ENCODE results near the gene PTPRJ.
"Not testable (repeated sequence)": the region's sequence is repeated elsewhere in the genome, so short reads cannot be mapped to it uniquely, and the experiment has no call there.

PTPRJ gene

GRCh38 chr11:47980088-47980906 lies at the start of gene PTPRJ:
Gene PTPRJ, plus strand, starts transcription at chr11:47980559. Its CDS starts 354 bp downstream, at chr11:47980913.
- peak; percentile 80 for DNase-seq (ENCODE audit: low spot score)

GRCh38 chr11:47932544-47932943 lies 47.8 kb upstream of the PTPRJ start:
- no peak for DNase-seq (ENCODE audit: low spot score)

- not testable (repeated sequence) for DNase-seq (ENCODE audit: low spot score)
Measured at GRCh38 chr11:47933797-47934196, 46.6 kb upstream of the PTPRJ start.

GRCh38 chr11:47938791-47939560 lies 41.4 kb upstream of the PTPRJ start:
- no peak for DNase-seq (ENCODE audit: low spot score)

DNA sequence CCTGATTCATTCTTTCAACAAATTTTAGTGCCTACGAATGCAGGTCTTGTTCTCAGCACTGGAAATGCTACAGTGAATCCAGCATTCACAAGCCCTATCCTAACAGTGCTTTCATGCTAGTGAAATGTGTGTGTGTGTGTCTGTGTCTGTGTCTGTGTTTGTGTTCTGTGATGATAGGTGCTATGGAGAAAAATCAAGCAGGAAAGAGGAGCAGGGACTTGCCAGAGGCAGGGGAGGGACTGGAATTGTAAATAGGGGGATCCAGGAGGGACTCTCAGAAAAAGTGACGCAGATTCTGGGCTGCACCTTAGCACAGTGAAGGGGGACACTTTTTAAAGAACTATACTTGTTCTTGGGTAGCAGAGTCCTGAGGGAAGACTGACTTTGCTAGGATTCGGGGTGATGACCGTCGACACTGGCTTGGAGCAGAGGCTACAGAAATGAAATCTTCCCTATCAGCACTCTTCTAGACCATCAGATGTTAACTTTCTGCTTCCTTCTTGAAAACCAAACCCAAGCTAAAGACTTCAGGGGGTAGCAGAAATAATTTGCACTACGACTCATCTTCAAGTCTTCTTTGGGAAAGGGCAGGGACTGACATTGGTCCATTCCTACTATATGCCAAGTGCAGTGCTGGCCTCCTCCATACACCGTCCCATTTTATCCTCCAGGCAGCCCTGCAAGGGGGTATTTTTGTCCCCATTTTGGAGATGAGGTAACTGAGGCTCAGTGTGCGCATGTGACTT lies 39.3 kb upstream of the PTPRJ start:
- no peak for DNase-seq (ENCODE audit: low spot score)

- peak; percentile 52 for DNase-seq (ENCODE audit: low spot score)
Measured at GRCh38 chr11:47941907-47942558, 38.3 kb upstream of the PTPRJ start.

DNA sequence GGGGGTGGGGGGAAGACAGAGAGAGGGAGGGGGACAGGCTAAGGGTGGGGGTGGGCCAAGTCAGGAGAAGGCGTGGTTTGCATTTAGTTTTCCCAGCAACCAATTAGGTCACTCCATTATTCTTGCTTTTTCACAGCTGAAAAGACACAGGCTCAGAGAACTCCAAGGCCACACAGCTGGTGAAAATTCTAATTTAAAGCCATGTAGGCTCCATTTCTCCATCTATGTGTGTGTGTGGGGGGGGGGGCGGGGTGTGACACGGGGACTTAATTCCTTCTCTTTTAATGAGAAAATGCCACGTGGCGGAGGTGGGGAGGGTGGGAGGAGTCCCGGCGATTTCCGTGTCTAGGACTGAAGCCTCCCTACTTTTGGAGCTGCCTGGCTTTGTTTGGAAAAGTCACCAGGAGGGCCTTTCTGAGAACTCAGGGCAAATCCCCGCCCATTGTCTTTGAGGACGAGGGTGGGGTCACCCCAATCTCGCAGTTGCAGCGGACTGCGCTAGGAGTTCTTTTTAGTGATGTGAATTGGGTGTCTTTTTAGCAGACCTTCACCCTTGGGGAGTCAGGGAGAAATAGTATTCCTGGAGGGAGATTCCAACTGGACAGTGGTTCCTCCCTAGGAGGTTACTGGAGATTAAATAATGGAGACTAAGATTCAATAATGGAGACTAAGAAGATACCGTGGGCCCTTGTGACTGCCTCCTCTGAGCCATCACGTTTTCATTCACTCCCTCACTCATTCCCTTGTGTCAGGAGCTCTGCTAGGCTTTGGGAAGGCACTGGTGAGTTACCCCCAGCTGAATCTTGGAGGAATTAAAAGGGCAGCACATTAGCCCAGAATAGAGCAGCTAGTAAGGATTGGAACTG lies 36.4 kb upstream of the PTPRJ start:
- no peak for DNase-seq (ENCODE audit: low spot score)

DNA sequence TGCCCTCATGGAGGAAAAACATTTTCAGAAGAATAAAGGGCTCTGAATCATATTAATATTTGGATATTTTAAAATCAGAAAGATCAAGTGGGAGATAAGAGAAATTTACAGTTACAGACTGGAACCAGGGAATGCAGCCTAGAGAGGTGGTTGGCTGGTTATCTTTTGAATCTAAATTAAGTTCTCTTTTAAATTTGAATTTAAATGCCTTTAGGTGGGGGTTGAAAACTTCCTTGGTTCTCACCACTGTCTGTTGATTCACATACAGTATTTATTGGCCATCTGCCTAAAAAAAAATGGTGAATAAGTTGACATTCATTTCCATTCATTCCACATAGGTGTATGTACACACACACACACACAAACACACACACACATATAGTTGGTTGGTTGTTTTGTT lies 35.7 kb upstream of the PTPRJ start:
- DNase-seq (ENCODE audit: low spot score): no peak

- DNase-seq (ENCODE audit: low spot score): no peak
Measured at GRCh38 chr11:47946682-47947559, 33.4 kb upstream of the PTPRJ start.

- no peak for DNase-seq (ENCODE audit: low spot score)
Measured at GRCh38 chr11:47948137-47948536, 32.2 kb upstream of the PTPRJ start.

DNA sequence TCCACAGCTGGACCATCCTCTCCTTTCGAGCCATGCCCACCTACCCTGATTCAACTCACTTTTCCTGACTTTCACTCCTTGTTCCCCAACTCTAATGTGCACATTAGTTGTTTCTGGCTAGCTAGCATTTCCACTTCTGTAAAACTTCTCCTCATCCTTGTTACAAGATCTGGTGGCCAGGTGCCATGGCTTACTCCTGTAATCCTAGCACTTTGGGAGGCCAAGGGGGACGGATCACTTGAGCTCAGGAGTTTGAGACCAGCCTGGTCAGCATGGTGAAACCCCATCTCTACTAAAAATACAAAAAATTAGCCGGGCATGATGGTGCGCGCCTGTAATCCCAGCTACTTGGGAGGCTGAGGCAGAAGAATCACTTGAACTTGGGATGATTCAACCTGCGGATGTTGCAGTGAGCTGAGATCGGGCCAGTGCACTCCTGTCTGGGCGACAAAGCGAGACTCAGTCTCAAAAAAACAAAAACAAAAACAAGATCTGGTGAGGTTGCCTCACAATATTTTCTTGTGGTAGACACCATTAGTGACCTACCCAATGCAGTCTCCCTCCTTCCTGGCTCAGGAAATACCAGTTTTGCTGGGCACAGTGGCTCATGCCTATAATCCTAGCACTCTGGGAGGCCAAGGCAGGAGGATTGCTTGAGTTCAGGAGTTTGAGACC lies 31.2 kb upstream of the PTPRJ start:
- DNase-seq (ENCODE audit: low spot score): not testable (repeated sequence)

DNA sequence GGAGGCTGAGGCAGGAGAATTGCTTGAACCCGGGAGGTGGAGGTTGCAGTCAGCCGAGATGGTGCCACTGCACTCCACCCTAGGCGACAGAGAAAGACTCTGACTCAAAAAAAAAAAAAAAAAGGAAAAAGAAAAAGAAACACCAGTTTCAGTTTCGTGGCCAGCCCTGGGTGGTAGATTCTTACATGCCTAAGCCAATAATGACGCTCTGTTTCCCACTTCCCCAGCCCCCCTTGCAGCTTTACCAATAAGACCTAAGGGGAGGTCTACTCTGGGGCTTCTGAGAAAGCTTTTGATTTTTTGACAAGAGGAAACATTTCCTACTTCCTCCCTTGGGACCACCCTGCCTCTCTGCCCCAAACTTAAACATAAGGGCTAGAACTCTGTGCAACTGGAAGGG lies 30.0 kb upstream of the PTPRJ start:
- DNase-seq (ENCODE audit: low spot score): no peak

DNA sequence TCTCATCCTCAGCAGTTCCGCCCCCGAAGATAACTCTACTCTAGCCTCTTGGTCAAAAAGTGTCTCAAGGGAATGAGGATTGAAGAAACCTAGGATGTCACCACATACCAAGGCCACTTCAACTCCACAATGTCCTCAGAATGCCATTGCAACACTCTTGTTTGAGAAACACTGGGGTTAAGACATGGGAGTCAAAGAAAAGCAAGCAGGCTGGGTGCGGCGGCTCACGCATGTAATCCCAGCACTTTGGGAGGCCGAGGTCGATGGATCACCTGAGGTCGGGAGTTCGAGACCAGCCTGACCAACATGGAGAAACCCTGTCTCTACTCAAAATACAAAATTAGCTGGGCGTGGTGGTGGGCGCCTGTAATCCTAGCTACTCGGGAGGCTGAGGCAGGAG lies 28.9 kb upstream of the PTPRJ start:
- not testable (repeated sequence) for DNase-seq (ENCODE audit: low spot score)

- no peak for DNase-seq (ENCODE audit: low spot score)
Measured at GRCh38 chr11:47955061-47955755, 25.2 kb upstream of the PTPRJ start.

- no peak for DNase-seq (ENCODE audit: low spot score)
Measured at GRCh38 chr11:47960015-47960414, 20.3 kb upstream of the PTPRJ start.

DNA sequence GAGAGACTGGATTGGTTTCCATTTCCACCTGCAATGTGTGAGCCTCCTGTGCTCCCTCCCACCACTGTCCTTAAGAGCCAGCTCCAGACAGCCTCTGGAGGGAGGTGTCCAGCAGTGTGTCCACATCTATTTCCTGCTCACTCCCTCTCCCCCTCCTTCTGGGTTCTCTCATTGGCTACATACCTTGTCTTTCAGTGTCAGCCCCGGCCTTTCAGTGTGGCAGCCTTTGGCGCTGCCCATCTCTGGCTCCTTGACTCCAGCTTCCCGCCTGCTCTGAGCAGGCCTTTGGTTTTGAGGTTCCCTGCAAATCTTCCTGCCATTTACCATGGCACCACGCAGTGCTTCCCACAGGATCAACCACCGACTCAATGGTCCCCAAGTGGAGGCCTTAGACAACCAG lies 19.0 kb upstream of the PTPRJ start:
- DNase-seq (ENCODE audit: low spot score): no peak

DNA sequence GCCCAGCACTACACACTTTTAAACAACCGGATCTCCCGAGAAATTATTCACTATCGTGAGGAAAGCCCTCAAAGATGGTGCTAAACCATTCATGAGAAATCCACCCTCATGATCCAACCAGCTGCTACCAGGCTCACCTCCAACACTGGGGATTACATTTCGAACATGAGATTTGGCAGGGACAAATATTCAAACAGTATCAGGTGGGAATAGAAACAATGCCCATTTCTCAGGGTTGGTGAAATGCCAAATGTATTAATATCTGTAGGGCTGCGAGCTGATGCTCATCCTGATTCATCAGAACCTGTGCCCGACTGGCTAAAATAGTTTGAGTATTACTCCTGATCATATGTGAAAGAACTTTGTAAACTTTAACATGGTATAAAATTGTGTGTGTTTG lies 15.8 kb upstream of the PTPRJ start:
- no peak for DNase-seq (ENCODE audit: low spot score)

DNA sequence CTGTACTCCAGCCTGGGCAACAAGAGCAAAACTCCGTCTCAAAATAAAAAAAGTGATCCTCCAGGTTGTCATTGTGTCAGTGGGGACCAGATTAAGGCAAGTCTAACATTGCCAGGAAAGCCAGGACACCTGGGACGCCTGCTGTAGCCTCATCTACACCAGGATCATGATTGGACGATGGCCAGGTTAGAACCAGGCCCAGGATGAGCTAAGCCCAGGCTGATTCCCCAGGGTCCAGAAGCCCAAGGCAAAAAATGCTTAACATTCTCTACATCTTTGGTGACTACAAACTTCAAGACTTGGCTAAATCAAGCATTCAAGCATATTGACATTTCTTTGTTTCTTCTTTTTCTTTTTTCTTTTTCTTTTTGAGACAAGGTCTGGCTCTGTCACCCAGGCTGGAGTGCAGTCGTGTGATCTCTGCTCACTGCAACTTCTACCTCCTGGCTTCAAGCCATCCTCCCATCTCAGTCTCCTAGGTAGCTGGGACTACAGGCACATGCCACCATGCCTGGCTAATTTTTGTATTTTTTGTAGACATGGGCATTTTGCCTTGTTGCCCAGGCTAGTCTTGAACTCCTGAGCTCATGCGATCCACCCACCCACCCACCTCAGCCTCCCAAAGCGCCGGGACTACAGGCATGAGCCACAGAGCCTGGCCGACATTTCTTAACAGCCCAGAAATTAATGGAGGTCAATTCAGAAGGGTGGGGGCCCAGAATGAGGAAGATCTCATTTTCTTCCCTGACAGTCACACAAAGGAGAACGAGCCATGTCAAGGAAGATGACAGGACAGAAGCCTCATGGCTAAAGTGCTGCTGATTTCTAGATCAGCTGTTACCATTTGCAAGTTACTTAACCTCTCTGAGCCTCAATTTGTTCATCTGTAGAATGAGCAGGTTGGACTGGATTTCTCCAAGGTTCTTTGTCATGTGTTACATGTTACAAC lies 12.5 kb upstream of the PTPRJ start:
- no peak for DNase-seq (ENCODE audit: low spot score)

Data from HuH-7 (cell line).